GM21360 (cell line): Measurements from ENCODE around the gene KCNH1.

Experiments
- ATAC-seq: cut with Tn5 transposase; IDR thresholded peaks from one replicate; pipeline ENCODE4 v1.9.1; 2021; ENCODE audit warnings: mild to moderate bottlenecking, moderate library complexity; ENCODE audit not compliant: unreplicated experiment

Gene KCNH1

GRCh38 chr1:210730023-210730422, 403.9 kb downstream of the KCNH1 start:
- no peak for ATAC-seq

GRCh38 chr1:210728437-210729149, 405.4 kb downstream of the KCNH1 start:
- ATAC-seq = no peak

- ATAC-seq = no peak
Observed at GRCh38 chr1:210727709-210728108, 406.2 kb downstream of the KCNH1 start.

- no peak for ATAC-seq
Observed at GRCh38 chr1:210726621-210727020, 407.3 kb downstream of the KCNH1 start.

GRCh38 chr1:210724768-210725167, 409.2 kb downstream of the KCNH1 start:
- no peak for ATAC-seq

GRCh38 chr1:210723646-210724045, 410.3 kb downstream of the KCNH1 start:
- no peak for ATAC-seq

- ATAC-seq = no peak
Observed at GRCh38 chr1:210722410-210723081, 411.4 kb downstream of the KCNH1 start.

- ATAC-seq = no peak
Observed at GRCh38 chr1:210715072-210715471, 418.9 kb downstream of the KCNH1 start.

- ATAC-seq = no peak
Observed at GRCh38 chr1:210711825-210712612, 421.9 kb downstream of the KCNH1 start.

- ATAC-seq = no peak
Observed at GRCh38 chr1:210709701-210710100, 424.2 kb downstream of the KCNH1 start.

- no peak for ATAC-seq
Observed at GRCh38 chr1:210707300-210708240, 426.4 kb downstream of the KCNH1 start.

GRCh38 chr1:210706246-210706645, 427.7 kb downstream of the KCNH1 start:
- no peak for ATAC-seq

GRCh38 chr1:210705086-210705485, 428.9 kb downstream of the KCNH1 start:
- no peak for ATAC-seq

- no peak for ATAC-seq
Observed at GRCh38 chr1:210703593-210703992, 430.4 kb downstream of the KCNH1 start.

GRCh38 chr1:210702506-210702905, 431.4 kb downstream of the KCNH1 start:
- ATAC-seq = no peak

- no peak for ATAC-seq
Observed at GRCh38 chr1:210700511-210700910, 433.4 kb downstream of the KCNH1 start.

- no peak for ATAC-seq
Observed at GRCh38 chr1:210700083-210700482, 433.9 kb downstream of the KCNH1 start.

- no peak for ATAC-seq
Observed at GRCh38 chr1:210698661-210699060, 435.3 kb downstream of the KCNH1 start.

- no peak for ATAC-seq
Observed at GRCh38 chr1:210697185-210697584, 436.8 kb downstream of the KCNH1 start.

- peak; percentile 98 for ATAC-seq
Observed at GRCh38 chr1:210696709-210697108, 437.2 kb downstream of the KCNH1 start.

- no peak for ATAC-seq
Observed at GRCh38 chr1:210695026-210695425, 438.9 kb downstream of the KCNH1 start.
